Measurements from ENCODE around the gene PRLR.

DNA sequence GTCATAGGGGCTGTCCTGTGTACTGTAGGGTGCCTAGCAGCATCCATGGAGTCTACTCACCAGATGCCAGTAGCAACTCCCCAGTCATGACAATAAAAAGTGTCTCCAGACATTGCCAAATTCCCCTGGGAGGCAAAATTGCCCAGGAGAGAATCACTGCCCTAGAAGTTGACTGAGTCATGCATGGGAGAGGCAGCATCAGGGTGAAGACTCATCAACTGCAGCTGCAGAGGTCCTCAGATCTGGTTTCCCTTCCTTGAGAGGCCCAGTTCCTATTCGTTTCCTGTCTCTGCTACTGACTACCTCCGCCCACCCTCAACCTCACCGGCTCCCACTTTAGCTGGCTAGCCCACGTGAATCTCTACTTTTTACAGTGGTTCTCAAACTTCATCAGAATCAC is 93.9 kb downstream of the PRLR start:
- TF ChIP-seq POLR2A (IDR thresholded peaks at IDR 0.05), result no peak
- TF ChIP-seq, protein P1, sequence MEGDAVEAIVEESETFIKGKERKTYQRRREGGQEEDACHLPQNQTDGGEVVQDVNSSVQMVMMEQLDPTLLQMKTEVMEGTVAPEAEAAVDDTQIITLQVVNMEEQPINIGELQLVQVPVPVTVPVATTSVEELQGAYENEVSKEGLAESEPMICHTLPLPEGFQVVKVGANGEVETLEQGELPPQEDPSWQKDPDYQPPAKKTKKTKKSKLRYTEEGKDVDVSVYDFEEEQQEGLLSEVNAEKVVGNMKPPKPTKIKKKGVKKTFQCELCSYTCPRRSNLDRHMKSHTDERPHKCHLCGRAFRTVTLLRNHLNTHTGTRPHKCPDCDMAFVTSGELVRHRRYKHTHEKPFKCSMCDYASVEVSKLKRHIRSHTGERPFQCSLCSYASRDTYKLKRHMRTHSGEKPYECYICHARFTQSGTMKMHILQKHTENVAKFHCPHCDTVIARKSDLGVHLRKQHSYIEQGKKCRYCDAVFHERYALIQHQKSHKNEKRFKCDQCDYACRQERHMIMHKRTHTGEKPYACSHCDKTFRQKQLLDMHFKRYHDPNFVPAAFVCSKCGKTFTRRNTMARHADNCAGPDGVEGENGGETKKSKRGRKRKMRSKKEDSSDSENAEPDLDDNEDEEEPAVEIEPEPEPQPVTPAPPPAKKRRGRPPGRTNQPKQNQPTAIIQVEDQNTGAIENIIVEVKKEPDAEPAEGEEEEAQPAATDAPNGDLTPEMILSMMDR (IDR thresholded peaks at IDR 0.05), result no peak

All from prostate gland (tissue), 2 donors.